Measurements from ENCODE around the gene SYNGR2. TPM values are rescaled to one million over a fixed set of nuclear protein-coding genes. Genes with fewer than 3 reads are reported as not detected.
A peak's percentile ranks its signal among the peaks of the same experiment; 100 is the strongest.

The SYNGR2 gene
- total RNA-seq, 6 donors from 2014 or later, result 110 to 265 (median 179) TPM

DNA sequence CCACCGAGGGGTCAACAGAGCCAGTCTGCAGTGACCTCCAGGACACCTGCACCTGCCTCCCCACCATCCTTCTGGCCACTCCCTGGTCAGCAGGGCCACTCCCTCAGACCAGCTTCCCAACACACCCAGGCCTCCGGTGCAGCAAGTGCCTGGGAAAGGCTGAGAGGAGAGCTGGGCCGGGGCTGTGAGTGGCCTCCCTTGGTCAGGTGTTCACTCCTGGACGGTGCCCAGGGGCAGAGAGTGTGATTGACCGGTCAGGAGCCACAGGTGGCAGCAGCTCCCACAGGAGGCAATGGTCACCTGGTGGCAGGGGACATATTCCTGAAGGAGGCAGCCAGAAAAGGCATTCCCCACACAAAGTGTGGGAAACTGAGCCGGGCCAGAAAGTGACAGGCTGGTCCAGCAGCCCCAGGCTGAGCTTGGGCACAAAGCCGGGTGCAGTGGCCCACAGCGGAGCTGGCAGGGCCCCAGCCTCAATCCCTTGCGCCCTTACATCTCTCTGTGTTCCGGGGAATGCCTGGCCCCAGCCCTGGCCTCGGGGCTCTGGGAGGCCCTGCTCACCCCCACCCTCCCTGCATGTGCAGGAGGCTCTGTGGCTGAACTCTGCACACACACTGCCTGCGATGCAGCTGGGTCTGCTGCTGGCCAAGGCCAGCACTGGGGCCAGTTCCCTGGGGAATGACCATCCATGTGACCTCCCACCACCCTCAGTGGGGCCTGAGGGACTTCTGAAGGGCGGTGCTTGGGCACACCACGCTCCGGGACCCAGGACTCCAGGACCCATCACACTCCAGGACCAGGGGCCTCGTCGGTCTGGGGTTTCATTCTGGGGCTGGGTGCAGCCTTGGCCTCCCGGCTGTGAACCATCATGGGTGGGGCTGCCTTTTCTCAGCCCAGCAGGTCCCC, 23.4 kb upstream of the SYNGR2 start:
- peak; percentile 80 to 94 for DNase-seq
- Histone ChIP-seq H3K36me3 (no peaks in the 10 kb centered on the region), H3K4me1 (peaks cover 37 to 74% (median 56%) of the 10 kb centered on the region in 4 donors), H3K27me3 (no peaks in the 10 kb centered on the region), H3K4me3 (no peak overlapping the region), H3K9me3 (no peaks in the 10 kb centered on the region), H3K27ac (peak overlapping the region; percentile 61 to 82 (median 76))
- 60 to 68% methylated on average over 5 to 17 of the region's 18 CpGs for WGBS, 2 donors
- ATAC-seq (ENCODE audit: low FRiP score in 2 of 2), result peak; percentile 5 to 75
- TF ChIP-seq POLR2AphosphoS5 (IDR thresholded peaks at IDR 0.05) (no peak), EP300 (IDR thresholded peaks at IDR 0.05) (no peak), POLR2A (IDR thresholded peaks at IDR 0.05) (no peak)
- TF ChIP-seq, protein P1, sequence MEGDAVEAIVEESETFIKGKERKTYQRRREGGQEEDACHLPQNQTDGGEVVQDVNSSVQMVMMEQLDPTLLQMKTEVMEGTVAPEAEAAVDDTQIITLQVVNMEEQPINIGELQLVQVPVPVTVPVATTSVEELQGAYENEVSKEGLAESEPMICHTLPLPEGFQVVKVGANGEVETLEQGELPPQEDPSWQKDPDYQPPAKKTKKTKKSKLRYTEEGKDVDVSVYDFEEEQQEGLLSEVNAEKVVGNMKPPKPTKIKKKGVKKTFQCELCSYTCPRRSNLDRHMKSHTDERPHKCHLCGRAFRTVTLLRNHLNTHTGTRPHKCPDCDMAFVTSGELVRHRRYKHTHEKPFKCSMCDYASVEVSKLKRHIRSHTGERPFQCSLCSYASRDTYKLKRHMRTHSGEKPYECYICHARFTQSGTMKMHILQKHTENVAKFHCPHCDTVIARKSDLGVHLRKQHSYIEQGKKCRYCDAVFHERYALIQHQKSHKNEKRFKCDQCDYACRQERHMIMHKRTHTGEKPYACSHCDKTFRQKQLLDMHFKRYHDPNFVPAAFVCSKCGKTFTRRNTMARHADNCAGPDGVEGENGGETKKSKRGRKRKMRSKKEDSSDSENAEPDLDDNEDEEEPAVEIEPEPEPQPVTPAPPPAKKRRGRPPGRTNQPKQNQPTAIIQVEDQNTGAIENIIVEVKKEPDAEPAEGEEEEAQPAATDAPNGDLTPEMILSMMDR (IDR thresholded peaks at IDR 0.05), result no peak

DNA sequence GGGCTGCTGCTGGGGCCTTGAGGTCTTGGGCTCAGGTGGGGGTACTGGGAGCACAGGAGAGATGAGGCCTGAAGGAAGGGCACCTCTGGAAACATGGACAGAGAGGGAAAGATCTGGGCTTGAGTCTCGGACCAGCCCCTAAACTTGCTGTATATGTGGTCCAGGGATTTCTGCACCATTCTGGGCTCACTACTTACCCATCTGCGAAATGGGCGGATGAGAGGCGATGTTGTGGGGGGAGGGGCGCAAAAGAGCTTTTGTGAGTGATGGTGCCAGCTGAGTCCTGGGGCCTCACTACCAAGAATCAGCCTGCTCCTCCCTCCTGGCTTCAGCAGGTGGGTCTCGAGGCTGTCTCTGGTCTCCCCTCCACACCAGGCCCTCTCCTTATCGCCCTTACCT, 21.9 kb upstream of the SYNGR2 start:
- ATAC-seq (ENCODE audit: low FRiP score in 2 of 2), result no peak
- Histone ChIP-seq H3K4me3 (no peak overlapping the region), H3K9me3 (no peaks in the 10 kb centered on the region), H3K27ac (peak overlapping the region in 2 of 4 donors; percentile 42 to 73), H3K36me3 (no peaks in the 10 kb centered on the region), H3K27me3 (no peaks in the 10 kb centered on the region), H3K4me1 (peaks cover 33 to 71% (median 52%) of the 10 kb centered on the region in 4 donors)
- whole genome bisulfite sequencing, 2 donors, result 96 to 97% methylated on average over 7 of the region's 7 CpGs
- TF ChIP-seq POLR2AphosphoS5 (IDR thresholded peaks at IDR 0.05) (no peak), POLR2A (IDR thresholded peaks at IDR 0.05) (no peak), EP300 (IDR thresholded peaks at IDR 0.05) (no peak)
- TF ChIP-seq, protein P1 (IDR thresholded peaks at IDR 0.05), result no peak
- DNase-seq, result no peak

DNA sequence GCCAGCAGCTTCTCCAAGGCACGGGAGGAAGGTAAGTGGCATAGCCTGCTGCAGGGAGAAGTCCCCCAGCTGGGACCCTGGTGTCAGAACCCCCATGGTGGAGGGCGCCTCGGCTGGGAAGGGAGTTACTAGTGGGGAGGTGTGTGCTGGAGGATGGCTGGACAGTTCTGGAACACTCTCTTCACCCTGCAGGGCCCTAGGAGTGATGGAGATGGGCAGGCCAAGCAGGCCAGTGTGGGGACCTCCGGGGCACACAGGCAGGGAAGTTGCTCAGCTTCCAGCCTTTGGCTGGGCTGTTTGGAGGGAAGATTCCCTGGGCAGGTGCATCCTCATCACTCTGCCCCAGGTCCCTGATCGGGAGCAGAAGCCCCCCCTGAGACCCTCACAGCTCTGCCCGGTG, 21.5 kb upstream of the SYNGR2 start:
- peaks cover 33 to 71% (median 52%) of the 10 kb centered on the region in 4 donors for H3K4me1 ChIP-seq
- H3K27ac ChIP-seq, result peak overlapping the region in 3 of 4 donors; percentile 3 to 73 (median 53)
- H3K36me3 ChIP-seq, result no peaks in the 10 kb centered on the region
- H3K27me3 ChIP-seq, result no peaks in the 10 kb centered on the region
- no peak overlapping the region for H3K4me3 ChIP-seq
- WGBS, 2 donors, result 92 to 94% methylated on average over 5 to 6 of the region's 6 CpGs
- no peaks in the 10 kb centered on the region for H3K9me3 ChIP-seq
- no peak for TF ChIP-seq POLR2AphosphoS5 (IDR thresholded peaks at IDR 0.05)
- no peak for TF ChIP-seq EP300 (IDR thresholded peaks at IDR 0.05)
- no peak for TF ChIP-seq POLR2A (IDR thresholded peaks at IDR 0.05)
- TF ChIP-seq, protein P1 (IDR thresholded peaks at IDR 0.05), result no peak
- DNase-seq, result no peak
- no peak for ATAC-seq (ENCODE audit: low FRiP score in 2 of 2)

DNA sequence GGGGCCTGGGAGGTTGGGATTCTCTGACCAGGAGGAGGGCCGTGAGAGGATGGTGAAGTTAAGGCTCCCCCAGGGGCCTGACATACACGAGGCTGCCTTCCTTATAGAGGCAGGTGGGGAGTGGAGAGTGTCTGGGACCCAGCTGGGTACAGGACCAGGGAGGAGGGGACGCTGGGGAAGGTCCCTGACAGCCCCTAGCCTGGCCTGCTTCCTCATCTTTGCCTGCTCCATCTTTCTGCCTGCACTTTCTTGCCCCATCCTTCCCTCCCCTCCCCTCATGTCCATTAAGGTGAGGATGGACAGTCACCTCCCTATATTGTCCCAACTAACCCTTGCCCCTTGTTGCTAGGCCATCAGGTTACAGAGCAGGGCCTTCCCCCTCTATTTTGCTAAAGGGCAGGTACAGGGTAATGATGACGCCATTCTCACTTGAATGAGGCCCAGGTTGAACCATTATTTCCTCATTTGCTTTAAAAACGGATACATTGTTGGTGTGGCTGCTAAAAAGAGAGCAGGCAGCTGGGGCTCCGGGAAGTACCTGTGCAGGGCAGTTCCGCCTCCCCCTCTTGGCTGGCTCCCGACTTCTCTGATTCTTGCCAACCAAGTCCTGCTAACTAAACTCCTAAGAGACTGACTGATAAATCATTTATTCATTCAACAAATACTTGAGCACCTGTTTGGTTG, 20.9 kb upstream of the SYNGR2 start:
- TF ChIP-seq EP300 (IDR thresholded peaks at IDR 0.05), result no peak
- no peak for TF ChIP-seq POLR2AphosphoS5 (IDR thresholded peaks at IDR 0.05)
- TF ChIP-seq POLR2A (IDR thresholded peaks at IDR 0.05), result no peak
- TF ChIP-seq, protein P1 (IDR thresholded peaks at IDR 0.05), result no peak
- ATAC-seq (ENCODE audit: low FRiP score in 2 of 2) (no peak), DNase-seq (peak in 1 of 2 donors; percentile 83)
- no peaks in the 10 kb centered on the region for H3K9me3 ChIP-seq
- H3K27me3 ChIP-seq, result no peaks in the 10 kb centered on the region
- H3K4me3 ChIP-seq, result no peak overlapping the region
- WGBS, 2 donors, result 50 to 62% methylated on average over 8 of the region's 8 CpGs
- H3K4me1 ChIP-seq, result peaks cover 34 to 67% (median 50%) of the 10 kb centered on the region in 4 donors
- no peaks in the 10 kb centered on the region for H3K36me3 ChIP-seq
- H3K27ac ChIP-seq, result peak overlapping the region in 3 of 4 donors; percentile 3 to 73 (median 53)

Measured in upper lobe of left lung (tissue), 6 donors.